AG10803 (cell line): ENCODE results near the gene FAM131B.

Experiments used
- DNase-seq: peaks from one replicate; pipeline ENCODE4 v3.0.0; 2010; ENCODE audit warnings: low read depth
- H3K4me3 ChIP-seq: 2 replicates; pipeline ENCODE4 v1.5.1; 2011; ENCODE audit warnings: mild to moderate bottlenecking, low read length, control low read depth
- TF ChIP-seq, protein P1 (sequence below): conservative IDR thresholded peaks from 2 replicates; pipeline ENCODE4 v1.5.1; 2011; ENCODE audit warnings: mild to moderate bottlenecking, low read length, control low read depth, inconsistent platforms

Gene FAM131B

DNA sequence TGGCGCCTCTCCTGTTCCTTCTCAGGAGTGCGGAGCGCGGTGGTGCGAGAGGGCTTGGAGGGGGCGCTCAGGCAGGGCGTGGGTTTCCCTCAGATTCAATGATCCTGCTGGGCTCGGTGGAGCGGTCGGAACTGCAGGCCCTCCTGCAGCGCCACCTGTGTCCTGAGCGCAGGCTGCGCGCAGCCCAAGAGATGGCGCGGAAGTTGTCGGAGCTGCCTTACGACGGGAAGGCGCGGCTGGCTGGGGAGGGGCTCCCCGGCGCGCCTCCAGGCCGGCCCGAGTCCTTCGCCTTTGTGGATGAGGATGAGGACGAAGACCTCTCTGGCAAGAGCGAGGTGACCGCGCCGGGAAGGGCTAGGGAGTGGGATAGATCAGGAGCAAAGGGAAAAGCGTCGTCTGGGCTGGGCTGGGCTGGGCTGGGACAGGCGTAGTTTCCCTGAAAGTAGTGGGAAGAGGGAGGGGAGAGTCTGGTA lies 17.0 kb downstream of the FAM131B start:
- H3K4me3 ChIP-seq: no peak overlapping the region
- TF ChIP-seq, protein P1, sequence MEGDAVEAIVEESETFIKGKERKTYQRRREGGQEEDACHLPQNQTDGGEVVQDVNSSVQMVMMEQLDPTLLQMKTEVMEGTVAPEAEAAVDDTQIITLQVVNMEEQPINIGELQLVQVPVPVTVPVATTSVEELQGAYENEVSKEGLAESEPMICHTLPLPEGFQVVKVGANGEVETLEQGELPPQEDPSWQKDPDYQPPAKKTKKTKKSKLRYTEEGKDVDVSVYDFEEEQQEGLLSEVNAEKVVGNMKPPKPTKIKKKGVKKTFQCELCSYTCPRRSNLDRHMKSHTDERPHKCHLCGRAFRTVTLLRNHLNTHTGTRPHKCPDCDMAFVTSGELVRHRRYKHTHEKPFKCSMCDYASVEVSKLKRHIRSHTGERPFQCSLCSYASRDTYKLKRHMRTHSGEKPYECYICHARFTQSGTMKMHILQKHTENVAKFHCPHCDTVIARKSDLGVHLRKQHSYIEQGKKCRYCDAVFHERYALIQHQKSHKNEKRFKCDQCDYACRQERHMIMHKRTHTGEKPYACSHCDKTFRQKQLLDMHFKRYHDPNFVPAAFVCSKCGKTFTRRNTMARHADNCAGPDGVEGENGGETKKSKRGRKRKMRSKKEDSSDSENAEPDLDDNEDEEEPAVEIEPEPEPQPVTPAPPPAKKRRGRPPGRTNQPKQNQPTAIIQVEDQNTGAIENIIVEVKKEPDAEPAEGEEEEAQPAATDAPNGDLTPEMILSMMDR: peak; percentile 28; the same call in 1 of the 2 replicates
- no peak for DNase-seq

DNA sequence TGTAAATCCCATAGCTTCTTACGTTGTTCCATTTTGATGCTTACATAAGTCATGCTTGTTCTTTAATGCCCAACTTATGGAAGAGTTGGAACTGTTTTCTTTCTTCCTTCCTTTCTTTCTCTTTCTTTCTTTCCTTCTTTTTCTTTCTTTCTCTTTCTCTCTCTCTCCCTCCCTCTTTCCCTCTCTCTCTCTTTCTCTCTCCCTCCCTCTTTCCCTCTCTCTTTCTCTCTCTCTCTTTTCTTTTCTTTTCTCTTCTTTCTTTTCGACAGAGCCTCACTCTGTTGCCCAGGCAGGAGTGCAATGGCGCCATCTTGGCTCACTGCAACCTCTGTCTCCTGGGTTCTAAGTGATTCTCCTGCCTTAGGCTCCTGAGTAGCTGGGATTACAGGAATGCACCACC lies 18.9 kb downstream of the FAM131B start:
- TF ChIP-seq, protein P1: no peak
- DNase-seq: no peak
- no peak overlapping the region for H3K4me3 ChIP-seq

DNA sequence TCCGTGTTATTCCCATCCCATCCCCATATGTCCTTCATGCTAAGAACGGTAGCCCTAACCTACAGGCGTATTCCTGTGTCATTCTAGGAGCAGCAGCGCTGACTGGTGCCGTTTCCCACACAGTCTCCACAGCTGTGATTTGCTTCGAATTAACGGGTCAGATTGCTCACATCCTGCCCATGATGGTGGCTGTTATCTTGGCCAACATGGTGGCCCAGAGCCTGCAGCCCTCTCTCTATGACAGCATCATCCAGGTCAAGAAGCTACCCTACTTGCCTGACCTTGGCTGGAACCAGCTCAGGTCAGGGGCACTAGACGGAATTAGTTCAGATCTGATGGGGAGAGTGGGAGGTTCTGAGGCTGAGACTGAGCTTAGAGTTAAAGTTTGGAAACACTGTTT lies 20.7 kb downstream of the FAM131B start:
- TF ChIP-seq, protein P1: no peak
- no peak overlapping the region for H3K4me3 ChIP-seq
- DNase-seq: no peak

DNA sequence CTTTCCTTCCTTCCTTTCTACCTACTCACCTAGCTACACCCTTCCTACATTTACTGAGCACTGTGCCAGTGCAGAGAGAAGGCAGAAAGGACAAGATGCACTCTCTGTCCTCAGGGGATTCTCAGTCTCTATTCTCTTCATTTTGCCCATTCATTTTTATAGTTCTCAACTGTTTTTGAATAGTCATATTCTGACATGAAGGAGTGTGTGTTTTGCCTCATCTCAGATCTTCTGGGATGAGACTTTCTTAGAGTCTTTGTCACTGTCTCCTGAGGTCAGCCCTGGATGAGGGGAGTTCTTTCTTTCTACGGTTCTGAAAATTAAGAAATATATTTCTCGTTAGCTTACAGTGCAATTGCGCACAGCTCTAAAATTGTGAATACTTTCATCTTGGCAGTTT lies 25.3 kb downstream of the FAM131B start:
- TF ChIP-seq, protein P1: no peak
- no peak overlapping the region for H3K4me3 ChIP-seq
- DNase-seq: no peak

DNA sequence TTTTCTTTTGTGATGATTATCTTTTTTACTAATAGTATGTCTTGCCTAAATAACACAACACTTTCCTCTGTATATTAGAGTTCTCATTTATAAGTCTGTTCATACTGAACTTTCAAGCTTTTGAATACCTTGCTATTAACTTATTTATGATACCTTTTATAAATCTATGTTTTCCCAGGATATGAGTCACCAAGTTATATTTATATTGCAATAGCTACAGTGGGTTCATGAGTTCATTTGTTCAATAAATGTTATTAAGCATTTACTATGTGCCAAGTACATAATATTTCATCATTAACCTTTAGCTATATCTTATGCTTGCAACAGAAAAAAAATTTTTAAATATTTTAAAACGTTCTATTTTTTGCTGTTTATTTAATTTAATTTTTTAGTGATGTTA lies 28.3 kb downstream of the FAM131B start:
- H3K4me3 ChIP-seq: no peak overlapping the region
- no peak for DNase-seq
- TF ChIP-seq, protein P1: no peak

DNA sequence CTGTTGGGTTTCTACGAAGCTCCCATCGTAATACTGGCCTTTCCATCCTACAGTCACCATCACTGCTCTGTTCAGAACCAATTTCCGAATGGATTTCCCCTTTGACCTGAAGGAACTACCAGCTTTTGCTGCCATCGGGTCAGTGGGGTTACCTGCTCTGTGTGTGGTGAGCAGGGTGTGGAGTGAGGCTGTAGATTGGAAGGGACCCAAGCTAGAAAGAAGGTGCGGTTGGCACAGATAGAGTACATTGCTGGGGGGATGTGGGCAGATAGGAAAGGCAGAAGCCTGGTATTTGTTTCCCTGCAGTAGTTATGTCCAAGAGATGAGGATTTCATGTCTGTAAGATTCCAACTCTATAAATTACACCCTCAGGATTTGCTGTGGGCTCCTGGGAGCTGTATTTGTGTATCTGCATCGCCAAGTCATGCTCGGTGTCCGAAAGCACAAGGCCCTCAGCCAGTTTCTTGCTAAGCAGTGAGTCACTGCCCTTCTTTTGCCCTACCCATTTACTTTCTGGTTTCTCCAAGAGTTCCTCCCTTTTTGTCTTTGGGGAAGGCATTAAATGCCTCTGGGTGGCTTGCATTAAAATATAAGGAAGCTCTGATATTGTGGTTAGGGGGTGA lies 31.2 kb downstream of the FAM131B start:
- DNase-seq: peak; percentile 90
- no peak overlapping the region for H3K4me3 ChIP-seq
- TF ChIP-seq, protein P1: no peak

DNA sequence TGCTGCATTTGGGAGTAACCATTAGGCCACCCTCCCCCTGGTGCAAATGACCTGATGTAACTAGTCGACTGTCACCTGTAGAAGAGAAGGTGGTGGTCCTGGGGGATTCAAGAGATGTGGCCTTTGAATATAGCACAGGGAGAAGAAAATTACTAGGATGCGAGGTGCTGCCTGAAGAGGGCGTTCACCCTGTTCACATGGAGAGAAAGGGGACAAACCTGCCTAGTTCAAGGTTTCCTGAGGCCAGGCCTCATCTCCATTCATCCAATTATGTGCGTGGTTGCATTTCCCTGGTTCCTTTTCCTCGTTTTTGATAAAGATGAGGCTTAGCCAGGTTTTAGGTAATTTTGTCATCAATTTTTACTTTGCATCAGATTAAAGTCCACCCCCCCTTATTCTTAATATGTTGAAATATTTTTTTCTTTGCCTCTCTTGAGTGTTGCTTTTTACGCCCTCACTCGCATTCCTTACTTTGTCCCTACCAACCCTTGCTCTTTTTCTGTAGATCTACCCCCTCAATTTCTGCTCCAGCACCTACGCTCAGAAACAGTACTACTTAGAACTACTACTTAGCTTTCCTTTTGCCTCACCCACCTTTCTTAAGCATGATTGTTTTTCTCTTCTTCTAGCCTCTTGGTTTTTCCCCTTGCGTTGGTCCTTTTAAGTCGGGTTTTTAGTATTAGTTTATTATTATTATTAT lies 32.9 kb downstream of the FAM131B start:
- TF ChIP-seq, protein P1: no peak
- no peak for DNase-seq
- H3K4me3 ChIP-seq: no peak overlapping the region
